GM12873 (cell line): ENCODE results near the gene TADA3.

ENCODE experiments used
- CTCF ChIP-seq: IDR thresholded peaks from 2 replicates; pipeline ENCODE4 v1.5.1; 2012; ENCODE audit warnings: low read depth, mild to moderate bottlenecking, moderate library complexity, low read length, control low read depth; ENCODE audit not compliant: insufficient read depth; ENCODE audit errors: missing control alignments

TADA3 gene

GRCh38 chr3:9800529-9800928 lies 8.3 kb upstream of the TADA3 start:
- TF ChIP-seq CTCF: peak; percentile 36

- TF ChIP-seq CTCF: no peak
Measured at GRCh38 chr3:9797196-9797945, 5.1 kb upstream of the TADA3 start.

DNA sequence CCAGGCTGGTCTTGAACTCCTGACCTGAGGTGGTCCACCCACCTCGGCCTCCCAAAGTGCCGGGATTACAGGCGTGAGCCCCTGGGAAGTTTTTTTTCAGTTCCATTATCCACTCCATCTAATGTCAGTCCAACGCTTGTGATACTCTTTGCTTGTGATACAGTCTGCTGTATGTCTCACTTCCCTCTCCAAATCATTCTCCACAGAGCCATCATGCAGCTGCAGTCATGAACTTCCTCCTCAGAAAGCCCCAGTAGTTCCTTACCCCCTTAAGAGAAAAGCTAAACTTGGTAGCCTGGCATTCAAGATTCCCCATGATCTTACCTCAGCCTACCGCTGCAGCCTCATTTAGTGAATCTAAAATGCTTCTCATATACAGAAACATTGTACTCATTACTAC lies 2.9 kb upstream of the TADA3 start:
- TF ChIP-seq CTCF: no peak

GRCh38 chr3:9794400-9794799 lies 2.1 kb upstream of the TADA3 start:
- TF ChIP-seq CTCF: no peak

DNA sequence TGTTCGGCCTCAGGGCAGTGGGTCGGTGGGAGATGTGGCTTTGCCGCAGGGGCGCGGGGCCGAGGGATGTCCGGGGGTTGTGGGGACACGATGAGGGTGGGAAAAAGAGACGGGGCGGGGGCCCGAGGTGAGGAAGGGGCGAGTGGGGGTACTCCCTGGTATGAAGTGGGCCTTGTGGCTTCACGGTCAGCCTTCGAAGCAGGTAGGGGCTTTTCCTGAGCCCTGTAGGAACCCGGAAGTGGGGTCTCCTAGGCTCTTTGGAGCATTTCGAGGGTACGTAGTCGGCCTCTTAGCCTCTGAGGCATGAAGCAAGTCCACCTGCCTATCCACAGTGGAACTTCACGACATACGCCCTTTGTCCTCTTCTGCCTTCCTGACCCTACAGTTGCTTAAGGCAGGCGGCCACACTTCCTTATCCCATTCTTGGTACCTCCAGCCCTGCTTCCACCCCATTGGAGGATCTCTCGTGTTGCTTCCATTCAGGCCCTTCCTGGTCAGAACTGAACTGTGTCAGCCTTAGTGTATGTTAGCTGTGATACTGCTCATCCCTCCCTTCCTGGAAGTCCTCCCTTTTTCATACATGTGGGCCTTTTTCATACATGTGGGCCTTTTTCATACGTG lies 998 bp upstream of the TADA3 start:
- no peak for TF ChIP-seq CTCF

- no peak for TF ChIP-seq CTCF
Measured at GRCh38 chr3:9791790-9792404, 376 bp downstream of the TADA3 start.

DNA sequence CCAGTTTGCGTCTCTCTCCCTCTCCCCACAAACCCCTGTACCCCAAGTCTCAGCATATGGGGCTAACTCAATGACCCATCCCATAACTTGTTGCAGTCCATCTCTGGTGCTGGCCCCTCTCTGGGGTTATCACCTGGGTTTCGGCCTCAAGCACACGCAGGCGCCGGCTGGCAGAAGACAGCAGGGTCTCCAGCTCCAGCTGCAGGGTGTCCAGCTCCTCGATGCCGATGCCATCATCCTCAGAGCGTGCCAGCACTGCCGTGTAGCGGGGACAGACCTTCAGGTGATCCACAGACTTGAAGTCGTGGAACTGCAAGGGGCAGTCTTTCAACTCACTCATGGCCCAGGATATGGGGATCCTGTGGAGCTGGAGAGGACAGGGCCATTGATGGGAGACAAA lies 1.1 kb downstream of the TADA3 start:
- TF ChIP-seq CTCF: no peak
